Neuron (in vitro differentiated cells): ENCODE data around the gene POU2F2.

Experiments used
- H2AFZ ChIP-seq: one replicate; pipeline ENCODE4 v1.6.1; 2013; ENCODE audit warnings: low read depth, mild to moderate bottlenecking, inconsistent platforms, low read length, moderate library complexity
- H3K27me3 ChIP-seq: one replicate; pipeline ENCODE4 v1.6.1; 2013; ENCODE audit warnings: low read length; ENCODE audit not compliant: insufficient read depth
- H3K36me3 ChIP-seq: one replicate; pipeline ENCODE4 v1.6.1; 2013; ENCODE audit warnings: low read length; ENCODE audit not compliant: insufficient read depth
- H3K4me1 ChIP-seq: one replicate; pipeline ENCODE4 v1.6.1; 2013; ENCODE audit warnings: low read length; ENCODE audit not compliant: insufficient read depth
- H3K4me3 ChIP-seq: 2 replicates; pipeline ENCODE4 v1.5.1; 2013; ENCODE audit warnings: mild to moderate bottlenecking, low read length, moderate library complexity
- H3K9me3 ChIP-seq: one replicate; pipeline ENCODE4 v1.6.1; 2013; ENCODE audit warnings: low read length

Gene POU2F2

GRCh38 chr19:42129399-42130253, 2.6 kb downstream of the POU2F2 start:
- Histone ChIP-seq H2AFZ (no peak overlapping the region), H3K27me3 (peaks cover 27% of the 10 kb centered on the region), H3K36me3 (no peaks in the 10 kb centered on the region), H3K9me3 (peaks cover under 1% of the 10 kb centered on the region), H3K4me3 (no peak overlapping the region), H3K4me1 (peaks cover 24% of the 10 kb centered on the region)

- no peak overlapping the region for H2AFZ ChIP-seq
- no peak overlapping the region for H3K4me3 ChIP-seq
- H3K4me1 ChIP-seq: peaks cover 8% of the 10 kb centered on the region
- no peaks in the 10 kb centered on the region for H3K36me3 ChIP-seq
- peaks cover 17% of the 10 kb centered on the region for H3K27me3 ChIP-seq
- peaks cover 5% of the 10 kb centered on the region for H3K9me3 ChIP-seq
Observed at GRCh38 chr19:42126574-42126973, 5.7 kb downstream of the POU2F2 start.

- no peak overlapping the region for H2AFZ ChIP-seq
- no peak overlapping the region for H3K4me3 ChIP-seq
- no peaks in the 10 kb centered on the region for H3K36me3 ChIP-seq
- peaks cover 13% of the 10 kb centered on the region for H3K27me3 ChIP-seq
- peaks cover 5% of the 10 kb centered on the region for H3K9me3 ChIP-seq
- H3K4me1 ChIP-seq: peaks cover 11% of the 10 kb centered on the region
Observed at GRCh38 chr19:42125536-42125935, 6.7 kb downstream of the POU2F2 start.

GRCh38 chr19:42124386-42124901, 7.8 kb downstream of the POU2F2 start:
- H3K27me3 ChIP-seq: peaks cover 5% of the 10 kb centered on the region
- H3K9me3 ChIP-seq: peaks cover 5% of the 10 kb centered on the region
- H3K4me1 ChIP-seq: peaks cover 8% of the 10 kb centered on the region
- no peak overlapping the region for H2AFZ ChIP-seq
- H3K4me3 ChIP-seq: no peak overlapping the region
- H3K36me3 ChIP-seq: no peaks in the 10 kb centered on the region

- Histone ChIP-seq H2AFZ (no peak overlapping the region), H3K4me3 (no peak overlapping the region), H3K9me3 (peaks cover 5% of the 10 kb centered on the region), H3K36me3 (no peaks in the 10 kb centered on the region), H3K4me1 (peaks cover 8% of the 10 kb centered on the region), H3K27me3 (peaks cover 5% of the 10 kb centered on the region)
Observed at GRCh38 chr19:42123765-42124164, 8.5 kb downstream of the POU2F2 start.

GRCh38 chr19:42122691-42123607, 9.3 kb downstream of the POU2F2 start:
- Histone ChIP-seq H3K27me3 (peaks cover 3% of the 10 kb centered on the region), H3K36me3 (no peaks in the 10 kb centered on the region), H2AFZ (no peak overlapping the region), H3K4me1 (peaks cover 8% of the 10 kb centered on the region), H3K9me3 (peaks cover 5% of the 10 kb centered on the region), H3K4me3 (no peak overlapping the region)

- no peaks in the 10 kb centered on the region for H3K36me3 ChIP-seq
- peaks cover 8% of the 10 kb centered on the region for H3K4me1 ChIP-seq
- no peak overlapping the region for H3K4me3 ChIP-seq
- H2AFZ ChIP-seq: no peak overlapping the region
- H3K9me3 ChIP-seq: peaks cover 5% of the 10 kb centered on the region
- H3K27me3 ChIP-seq: peaks cover 3% of the 10 kb centered on the region
Observed at GRCh38 chr19:42121656-42122069, 10.6 kb downstream of the POU2F2 start.

- Histone ChIP-seq H3K4me1 (peaks cover 8% of the 10 kb centered on the region), H3K36me3 (no peaks in the 10 kb centered on the region), H2AFZ (no peak overlapping the region), H3K4me3 (no peak overlapping the region), H3K27me3 (peaks cover 3% of the 10 kb centered on the region), H3K9me3 (peaks cover 5% of the 10 kb centered on the region)
Observed at GRCh38 chr19:42121036-42121621, 11.1 kb downstream of the POU2F2 start.

- H3K4me1 ChIP-seq: peaks cover 8% of the 10 kb centered on the region
- H2AFZ ChIP-seq: no peak overlapping the region
- no peaks in the 10 kb centered on the region for H3K36me3 ChIP-seq
- peaks cover 3% of the 10 kb centered on the region for H3K27me3 ChIP-seq
- H3K4me3 ChIP-seq: no peak overlapping the region
- H3K9me3 ChIP-seq: peaks cover 5% of the 10 kb centered on the region
Observed at GRCh38 chr19:42120276-42120980, 11.8 kb downstream of the POU2F2 start.

GRCh38 chr19:42117076-42117475, 15.2 kb downstream of the POU2F2 start:
- Histone ChIP-seq H2AFZ (no peak overlapping the region), H3K4me1 (peaks cover 18% of the 10 kb centered on the region), H3K27me3 (peaks cover 3% of the 10 kb centered on the region), H3K36me3 (no peaks in the 10 kb centered on the region), H3K9me3 (no peaks in the 10 kb centered on the region), H3K4me3 (no peak overlapping the region)

- Histone ChIP-seq H2AFZ (no peak overlapping the region), H3K9me3 (no peaks in the 10 kb centered on the region), H3K4me1 (peaks cover 13% of the 10 kb centered on the region), H3K27me3 (peaks cover 3% of the 10 kb centered on the region), H3K4me3 (no peak overlapping the region), H3K36me3 (no peaks in the 10 kb centered on the region)
Observed at GRCh38 chr19:42116308-42117075, 15.8 kb downstream of the POU2F2 start.

- no peaks in the 10 kb centered on the region for H3K9me3 ChIP-seq
Observed at GRCh38 chr19:42115705-42116104, 16.5 kb downstream of the POU2F2 start.

More at GRCh38 chr19:42115705-42116104, 16.5 kb downstream of the POU2F2 start:
- Histone ChIP-seq H3K36me3 (no peaks in the 10 kb centered on the region), H3K4me3 (no peak overlapping the region), H3K27me3 (no peaks in the 10 kb centered on the region), H3K4me1 (peaks cover 10% of the 10 kb centered on the region), H2AFZ (no peak overlapping the region)
